Astrocyte (in vitro differentiated cells and primary cell): Measurements from ENCODE around the gene SYDE2. TPM values are rescaled to one million over a fixed set of nuclear protein-coding genes. Genes with fewer than 3 reads are reported as not detected.

Source experiments
- DNase-seq: peaks from one replicate; pipeline ENCODE4 v3.0.0-alpha.2; 2010; ENCODE audit warnings: low read depth
- FAIRE-seq: peaks from 2 replicates; lab custom pipeline; 2011; peaks lifted over from hg19 to GRCh38; lab: Jason Lieb, UNC
- H2AFZ ChIP-seq: 2 replicates; pipeline ENCODE4 v1.6.0; 2012; ENCODE audit warnings: low read depth, low read length, inconsistent platforms
- H3K27ac ChIP-seq: 2 replicates; pipeline ENCODE4 v1.5.1; 2011; ENCODE audit warnings: low read depth, low read length, inconsistent platforms
- H3K27me3 ChIP-seq: 2 replicates; pipeline ENCODE4 v1.6.0; 2011; ENCODE audit warnings: low read length, inconsistent platforms; ENCODE audit not compliant: insufficient read depth
- H3K36me3 ChIP-seq: 2 replicates; pipeline ENCODE4 v1.5.1; 2011; ENCODE audit warnings: low read length, inconsistent platforms; ENCODE audit not compliant: insufficient read depth
- H3K4me1 ChIP-seq: 2 replicates; pipeline ENCODE4 v1.5.1; 2011; ENCODE audit warnings: low read length, inconsistent platforms; ENCODE audit not compliant: insufficient read depth
- H3K4me2 ChIP-seq: 2 replicates; pipeline ENCODE4 v1.6.0; 2012; ENCODE audit warnings: low read length, inconsistent platforms
- H3K4me3 ChIP-seq: 2 replicates; pipeline ENCODE4 v1.5.1; 2011; ENCODE audit warnings: low read depth, mild to moderate bottlenecking, low read length, inconsistent platforms; ENCODE audit not compliant: insufficient read depth
- H3K79me2 ChIP-seq: 2 replicates; pipeline ENCODE4 v1.6.0; 2012; ENCODE audit warnings: mild to moderate bottlenecking, low read length, inconsistent platforms; ENCODE audit not compliant: insufficient read depth
- H3K9ac ChIP-seq: 2 replicates; pipeline ENCODE4 v1.6.0; 2012; ENCODE audit warnings: mild to moderate bottlenecking, low read length, inconsistent platforms
- H3K9me3 ChIP-seq: 2 replicates; pipeline ENCODE4 v1.5.1; 2012; ENCODE audit warnings: low read depth, mild to moderate bottlenecking, low read length, inconsistent platforms; ENCODE audit not compliant: insufficient read depth
- H4K20me1 ChIP-seq: 2 replicates; pipeline ENCODE4 v1.6.0; 2012; ENCODE audit warnings: low read length, inconsistent platforms; ENCODE audit not compliant: insufficient read depth
- H3K27ac Mint-ChIP-seq: one replicate; pipeline ENCODE4 v1.8.0; 2021; ENCODE audit warnings: mild to moderate bottlenecking, mixed read lengths; ENCODE audit not compliant: unreplicated experiment
- H3K27me3 Mint-ChIP-seq: one replicate; pipeline ENCODE4 v1.8.0; 2021; ENCODE audit warnings: low read depth, mixed read lengths; ENCODE audit not compliant: unreplicated experiment
- H3K36me3 Mint-ChIP-seq: one replicate; pipeline ENCODE4 v1.8.0; 2021; ENCODE audit warnings: low read depth, mixed read lengths; ENCODE audit not compliant: unreplicated experiment
- H3K4me1 Mint-ChIP-seq: one replicate; pipeline ENCODE4 v1.8.0; 2021; ENCODE audit warnings: low read depth, mixed read lengths; ENCODE audit not compliant: unreplicated experiment
- H3K4me3 Mint-ChIP-seq: one replicate; pipeline ENCODE4 v1.8.0; 2021; ENCODE audit warnings: mild to moderate bottlenecking, moderate library complexity, mixed read lengths; ENCODE audit not compliant: unreplicated experiment
- H3K9me3 Mint-ChIP-seq: one replicate; pipeline ENCODE4 v1.8.0; 2021; ENCODE audit warnings: mild to moderate bottlenecking, mixed read lengths; ENCODE audit not compliant: unreplicated experiment
- CTCF ChIP-seq: IDR thresholded peaks from 2 replicates; pipeline ENCODE4 v1.5.1; 2011; ENCODE audit warnings: low read depth, mild to moderate bottlenecking, inconsistent platforms, low read length, moderate library complexity; ENCODE audit not compliant: insufficient read depth
- EZH2 ChIP-seq: IDR thresholded peaks from 2 replicates; pipeline ENCODE4 v1.6.1; 2012; ENCODE audit warnings: mild to moderate bottlenecking, low read length, inconsistent platforms; ENCODE audit not compliant: insufficient read depth
- total RNA-seq: library from RNA; stranded (reverse); gene quantifications from 2 replicates; pipeline ENCODE4 v1.2.1, GENCODE V29; 2021

The SYDE2 gene
- total RNA-seq, 1 donor from 2014 or later = 9.9 TPM

GRCh38 chr1:85184245-85184644, 16.6 kb downstream of the SYDE2 start:
- no peak overlapping the region for H3K9ac ChIP-seq
- H2AFZ ChIP-seq = no peak overlapping the region
- H3K4me1 ChIP-seq = no peaks in the 10 kb centered on the region
- H3K9me3 ChIP-seq = no peaks in the 10 kb centered on the region
- no peaks in the 10 kb centered on the region for H3K4me1 Mint-ChIP-seq
- H3K27me3 Mint-ChIP-seq = no peaks in the 10 kb centered on the region
- no peak overlapping the region for H3K4me3 ChIP-seq
- no peaks in the 10 kb centered on the region for H3K79me2 ChIP-seq
- H3K27me3 ChIP-seq = no peaks in the 10 kb centered on the region
- no peak overlapping the region for H3K27ac ChIP-seq
- H3K36me3 ChIP-seq = no peaks in the 10 kb centered on the region
- H3K36me3 Mint-ChIP-seq = peaks cover 5% of the 10 kb centered on the region
- H3K27ac Mint-ChIP-seq = no peak overlapping the region
- no peak overlapping the region for H3K4me3 Mint-ChIP-seq
- H3K9me3 Mint-ChIP-seq = no peaks in the 10 kb centered on the region
- no peak overlapping the region for H3K4me2 ChIP-seq
- FAIRE-seq (no peak), DNase-seq (no peak)
- no peaks in the 10 kb centered on the region for H4K20me1 ChIP-seq
- TF ChIP-seq EZH2 = no peak
- TF ChIP-seq CTCF = no peak

DNA sequence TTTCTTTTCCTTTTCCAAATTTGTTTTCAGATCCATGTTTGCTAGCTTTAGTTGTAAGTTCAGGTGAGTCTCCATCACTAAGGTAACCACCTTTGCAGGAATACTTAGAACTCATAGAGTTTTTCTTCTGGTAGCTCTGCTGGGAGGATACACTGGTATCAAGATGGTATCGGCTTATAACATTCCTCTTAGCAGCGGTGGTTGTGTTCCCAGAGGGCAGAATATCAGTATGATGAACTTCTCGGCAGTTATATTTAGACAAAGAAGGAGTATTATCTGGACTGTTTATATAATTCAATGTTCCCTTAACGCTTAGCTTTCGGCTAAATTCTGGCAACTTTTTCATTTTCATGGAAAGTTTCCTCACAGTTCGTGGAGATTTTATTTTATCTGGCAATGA, 18.1 kb downstream of the SYDE2 start:
- Mint-ChIP-seq H3K27me3 (no peaks in the 10 kb centered on the region), H3K36me3 (no peaks in the 10 kb centered on the region), H3K4me3 (no peak overlapping the region), H3K9me3 (no peaks in the 10 kb centered on the region), H3K27ac (no peak overlapping the region), H3K4me1 (no peaks in the 10 kb centered on the region)
- no peaks in the 10 kb centered on the region for H3K9me3 ChIP-seq
- FAIRE-seq = no peak
- no peak overlapping the region for H2AFZ ChIP-seq
- H3K4me2 ChIP-seq = no peak overlapping the region
- no peak overlapping the region for H3K4me3 ChIP-seq
- no peaks in the 10 kb centered on the region for H3K79me2 ChIP-seq
- TF ChIP-seq CTCF (no peak), EZH2 (no peak)
- no peaks in the 10 kb centered on the region for H3K27me3 ChIP-seq
- no peak overlapping the region for H3K9ac ChIP-seq
- DNase-seq = no peak
- no peaks in the 10 kb centered on the region for H3K4me1 ChIP-seq
- no peaks in the 10 kb centered on the region for H4K20me1 ChIP-seq
- no peak overlapping the region for H3K27ac ChIP-seq
- H3K36me3 ChIP-seq = no peaks in the 10 kb centered on the region

GRCh38 chr1:85180869-85181268, 19.9 kb downstream of the SYDE2 start:
- no peaks in the 10 kb centered on the region for H3K79me2 ChIP-seq
- no peaks in the 10 kb centered on the region for H3K9me3 ChIP-seq
- H3K9ac ChIP-seq = no peak overlapping the region
- Mint-ChIP-seq H3K4me3 (no peak overlapping the region), H3K36me3 (peaks cover 3% of the 10 kb centered on the region), H3K4me1 (no peaks in the 10 kb centered on the region), H3K27me3 (no peaks in the 10 kb centered on the region), H3K27ac (no peak overlapping the region), H3K9me3 (no peaks in the 10 kb centered on the region)
- H2AFZ ChIP-seq = no peak overlapping the region
- no peak overlapping the region for H3K4me3 ChIP-seq
- FAIRE-seq = no peak
- H3K4me1 ChIP-seq = no peaks in the 10 kb centered on the region
- H3K27ac ChIP-seq = no peak overlapping the region
- H3K4me2 ChIP-seq = no peak overlapping the region
- TF ChIP-seq CTCF (no peak), EZH2 (no peak)
- H3K27me3 ChIP-seq = no peaks in the 10 kb centered on the region
- no peak for DNase-seq
- H3K36me3 ChIP-seq = no peaks in the 10 kb centered on the region
- H4K20me1 ChIP-seq = no peaks in the 10 kb centered on the region
